GM19395 (cell line): Measurements from ENCODE around the gene ATM.
A peak's percentile ranks its signal among the peaks of the same experiment; 100 is the strongest.
"Not testable (repeated sequence)": the region's sequence is repeated elsewhere in the genome, so short reads cannot be mapped to it uniquely, and the experiment has no call there.

Experiments used
- ATAC-seq: cut with Tn5 transposase; IDR thresholded peaks from one replicate; pipeline ENCODE4 v1.9.1; 2021; ENCODE audit warnings: mild to moderate bottlenecking, moderate library complexity; ENCODE audit not compliant: unreplicated experiment

The ATM gene

DNA sequence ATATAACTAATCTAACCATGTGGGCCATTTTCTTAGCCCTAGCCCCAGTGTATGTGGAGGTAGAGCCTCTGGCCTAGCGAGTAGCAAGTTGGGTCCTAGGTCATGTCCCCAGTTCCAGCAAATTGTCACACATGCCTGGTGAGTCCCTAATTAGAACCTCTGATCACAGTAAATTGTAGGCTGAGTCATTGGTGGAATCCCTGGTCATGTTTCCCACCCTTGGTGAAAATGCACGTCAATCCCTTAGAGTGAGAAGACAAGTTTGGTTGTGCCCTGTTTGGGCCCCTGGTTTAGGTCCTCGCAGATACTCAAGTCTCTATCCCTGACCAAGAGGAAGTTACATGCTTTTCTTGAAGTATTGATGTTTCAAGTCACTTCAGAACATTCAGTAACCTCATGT is 46.7 kb downstream of the ATM start:
- ATAC-seq: no peak

DNA sequence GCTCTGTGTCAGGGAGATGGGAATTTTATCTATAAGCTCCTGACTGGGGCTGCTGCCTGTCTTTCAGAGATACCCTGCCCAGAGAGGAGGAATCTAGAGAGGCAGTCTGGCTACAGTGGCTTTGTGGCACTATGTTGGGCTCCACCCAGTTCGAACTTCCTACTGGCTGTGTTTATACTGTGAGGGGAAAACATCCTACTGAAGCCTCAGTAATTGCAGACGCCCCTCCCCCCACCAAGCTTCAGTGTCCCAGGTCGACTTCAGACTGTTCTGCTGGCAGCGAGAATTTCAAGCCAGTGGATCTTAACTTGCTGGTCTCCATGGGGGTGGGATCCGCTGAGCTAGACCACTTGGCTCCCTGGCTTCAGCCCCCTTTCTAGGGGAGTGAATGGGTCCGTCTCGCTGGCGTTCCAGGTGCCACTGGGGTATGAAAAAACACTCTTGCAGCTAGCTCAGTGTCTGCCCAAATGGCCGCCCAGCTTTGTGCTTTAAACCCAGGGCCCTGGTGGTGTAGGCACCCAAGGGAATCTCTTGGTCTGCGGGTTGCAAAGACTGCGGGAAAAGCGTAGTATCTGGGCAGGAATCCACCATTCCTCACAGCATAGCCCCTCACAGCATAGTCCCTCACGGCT is 54.2 kb downstream of the ATM start:
- not testable (repeated sequence) for ATAC-seq

DNA sequence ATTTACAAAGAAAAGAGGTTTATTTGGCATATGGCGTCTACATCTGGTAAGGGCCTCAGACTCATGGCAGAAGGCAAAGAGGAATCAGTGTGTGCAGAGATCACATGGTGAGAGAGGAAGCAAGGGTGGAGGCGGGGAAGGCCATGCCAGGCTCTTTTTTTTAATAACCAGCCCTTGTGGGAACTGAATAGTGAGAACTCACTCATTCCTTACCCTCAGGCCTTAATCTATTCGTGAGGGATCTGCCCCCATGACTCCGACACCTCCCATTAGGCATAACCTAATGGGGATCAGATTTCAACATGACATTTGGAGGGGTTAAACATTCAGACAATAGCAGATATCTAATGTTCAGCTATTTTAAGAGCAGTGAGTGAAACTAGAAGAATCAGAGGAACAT is 55.7 kb downstream of the ATM start:
- no peak for ATAC-seq

DNA sequence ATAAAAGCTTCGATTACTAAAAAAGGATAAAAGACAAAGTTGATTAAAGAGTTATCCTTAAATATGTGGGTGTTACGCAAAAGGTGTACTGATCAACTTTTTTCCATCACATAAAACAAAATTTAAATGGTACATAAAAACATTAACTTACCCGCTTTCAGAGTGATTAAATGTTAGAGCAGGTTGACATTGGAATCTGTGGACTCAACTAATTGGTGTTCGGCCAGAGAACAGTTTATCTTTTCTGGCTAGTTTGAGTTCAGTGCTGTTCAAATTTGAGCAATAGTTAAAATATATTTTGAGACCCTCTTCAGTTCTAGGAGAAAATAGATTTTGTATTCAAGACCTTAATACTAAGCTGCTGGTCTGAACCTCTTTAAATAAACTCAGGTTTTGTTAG is 56.1 kb downstream of the ATM start:
- ATAC-seq: no peak

DNA sequence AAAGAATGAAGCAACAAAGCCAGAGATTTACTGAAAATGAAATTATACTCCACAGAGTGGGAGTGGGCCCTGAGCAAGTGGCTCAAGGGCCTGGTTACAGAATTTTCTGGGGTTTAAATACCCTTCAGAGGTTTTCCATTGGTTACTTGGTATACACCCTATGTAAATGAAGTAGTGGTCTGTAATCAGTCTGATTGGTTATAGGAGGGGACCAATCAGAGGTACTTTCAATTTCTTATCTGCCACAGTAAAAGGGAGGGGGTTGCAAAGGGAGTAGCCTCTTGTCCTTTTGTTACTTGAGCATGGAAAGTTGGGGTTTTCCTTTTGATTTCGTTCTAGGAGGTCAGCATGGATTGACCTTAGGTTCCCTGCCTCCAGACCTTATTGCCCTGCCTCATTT is 63.5 kb downstream of the ATM start:
- ATAC-seq: no peak

DNA sequence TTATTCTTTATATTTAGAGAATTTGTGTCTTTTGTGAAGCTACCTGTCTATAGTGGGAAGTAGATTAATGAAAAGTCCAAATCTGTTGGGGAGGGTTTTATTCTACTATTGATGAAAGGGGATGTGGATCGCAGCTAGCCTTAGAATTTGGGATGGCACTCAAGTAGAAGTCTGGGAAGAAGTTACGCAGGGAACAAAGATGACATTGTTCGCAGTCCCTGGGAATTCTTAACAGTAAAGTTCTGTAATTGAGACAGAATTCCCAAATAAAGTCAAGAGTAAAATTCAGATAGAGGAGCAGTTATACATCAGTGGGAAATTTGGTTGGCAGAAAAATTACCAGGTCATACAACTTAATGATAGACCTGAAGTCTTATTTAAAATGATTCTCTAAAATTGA is 64.1 kb downstream of the ATM start:
- ATAC-seq: no peak

DNA sequence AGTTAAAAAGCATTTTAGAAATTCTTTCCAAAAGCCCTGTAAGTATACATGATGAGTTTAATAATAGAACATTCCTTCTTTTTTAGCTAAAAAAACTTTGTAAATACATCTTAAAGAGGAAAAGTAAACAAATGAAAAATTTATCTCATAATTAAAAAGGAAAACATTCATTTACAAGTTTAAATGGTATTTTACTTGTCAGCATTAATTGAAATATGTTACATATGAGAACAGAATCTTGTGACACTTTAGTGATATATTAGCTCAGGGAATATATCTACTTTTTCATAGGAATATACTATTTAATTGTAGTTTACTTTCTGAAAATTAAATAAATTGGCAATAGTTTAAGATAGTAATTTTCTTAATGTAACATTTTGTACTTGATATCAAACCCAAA is 66.2 kb downstream of the ATM start:
- not testable (repeated sequence) for ATAC-seq

DNA sequence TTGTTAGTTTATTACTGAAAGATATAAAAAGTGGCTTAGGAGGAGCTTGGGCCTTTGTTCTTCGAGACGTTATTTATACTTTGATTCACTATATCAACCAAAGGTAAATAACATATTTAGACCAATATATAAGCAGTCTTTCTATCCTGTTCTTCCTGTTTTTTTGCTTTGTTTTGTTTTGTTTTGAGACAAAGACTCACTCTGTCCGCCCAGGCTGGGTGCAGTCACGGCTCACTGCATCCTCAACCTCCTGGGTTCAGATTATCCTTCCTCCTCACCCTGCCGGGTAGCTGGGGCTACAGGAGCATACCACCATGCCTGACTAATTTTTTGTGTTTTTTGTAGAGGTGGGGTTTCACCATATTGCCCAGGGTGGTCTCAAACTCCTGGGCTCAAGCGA is 66.8 kb downstream of the ATM start:
- ATAC-seq: no peak

DNA sequence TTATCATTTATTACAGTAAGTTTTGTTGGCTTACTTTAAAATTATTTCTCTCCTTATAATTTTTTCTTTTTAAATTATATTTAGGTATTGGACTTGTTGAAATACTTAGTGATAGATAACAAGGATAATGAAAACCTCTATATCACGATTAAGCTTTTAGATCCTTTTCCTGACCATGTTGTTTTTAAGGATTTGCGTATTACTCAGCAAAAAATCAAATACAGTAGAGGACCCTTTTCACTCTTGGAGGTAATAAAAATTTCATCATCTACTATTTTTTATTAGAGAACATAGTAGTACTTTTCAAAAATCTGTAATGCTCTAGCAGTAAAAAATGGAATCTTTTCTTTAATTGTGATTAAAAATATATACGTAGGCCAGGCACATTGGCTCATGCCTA is 70.4 kb downstream of the ATM start:
- no peak for ATAC-seq

DNA sequence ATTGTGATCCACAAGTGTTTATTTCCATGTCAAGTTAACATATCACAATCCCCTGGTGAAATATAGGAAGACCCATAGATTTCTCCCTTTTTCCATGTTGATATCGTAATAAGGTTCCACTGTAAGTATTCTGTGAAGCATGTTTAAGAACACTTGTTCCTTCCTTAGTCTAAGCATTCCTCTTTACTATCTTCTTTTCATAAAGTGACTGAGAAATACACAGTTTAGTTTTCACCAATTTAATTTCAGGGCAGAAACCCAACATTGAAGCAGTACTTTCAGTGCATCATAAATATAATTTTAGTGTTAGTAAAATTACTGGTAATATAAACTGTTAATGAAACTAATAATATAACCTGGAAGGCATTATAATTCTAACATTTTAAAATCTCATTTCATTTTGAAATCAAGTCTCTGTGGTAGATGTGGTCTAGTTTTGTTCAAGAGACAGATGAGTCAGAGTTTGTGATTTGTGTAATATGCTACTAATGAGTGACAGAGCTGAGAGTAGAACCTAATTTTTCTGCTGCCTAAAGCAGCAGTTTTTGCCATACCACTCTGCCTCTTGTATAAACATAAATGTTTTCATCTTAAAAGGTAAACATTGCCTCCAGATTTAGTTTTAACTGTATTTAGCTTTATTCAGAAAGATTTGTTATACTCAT is 79.4 kb downstream of the ATM start:
- ATAC-seq: peak; percentile 91

DNA sequence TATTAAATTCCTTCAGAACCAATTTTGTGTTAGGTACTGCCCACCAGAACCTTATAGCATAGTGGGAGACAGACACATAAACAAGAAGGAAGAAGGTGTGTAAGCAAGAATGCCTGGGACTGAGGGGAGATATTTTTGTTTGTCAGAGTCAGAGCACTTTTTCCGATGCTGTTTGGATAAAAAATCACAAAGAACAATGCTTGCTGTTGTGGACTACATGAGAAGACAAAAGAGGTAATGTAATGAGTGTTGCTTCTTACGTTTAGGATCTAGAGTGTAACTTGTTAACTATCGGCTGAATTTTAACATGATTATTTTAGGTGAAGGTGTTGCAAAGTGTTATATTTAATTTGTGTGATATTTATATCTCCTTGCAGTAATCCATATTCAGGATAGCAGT is 84.9 kb downstream of the ATM start:
- no peak for ATAC-seq

DNA sequence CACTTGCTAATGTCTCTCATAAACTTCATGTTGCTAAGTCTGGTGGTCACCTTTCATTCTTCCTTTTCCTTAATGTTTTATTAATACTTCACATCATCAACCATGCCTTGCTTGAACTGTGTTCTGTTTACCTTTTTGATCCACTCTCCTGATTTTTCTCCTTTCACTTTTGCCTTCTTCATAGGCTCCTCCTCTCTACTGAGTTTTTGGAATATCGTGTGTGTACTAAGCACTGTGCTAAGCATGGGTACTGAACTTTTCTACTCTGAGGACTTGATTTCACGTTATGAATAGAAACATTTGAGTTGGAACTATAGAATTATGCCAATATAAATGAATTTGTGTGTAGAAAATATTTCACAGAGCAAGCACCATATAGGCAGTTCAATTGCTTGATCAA is 90.6 kb downstream of the ATM start:
- no peak for ATAC-seq

DNA sequence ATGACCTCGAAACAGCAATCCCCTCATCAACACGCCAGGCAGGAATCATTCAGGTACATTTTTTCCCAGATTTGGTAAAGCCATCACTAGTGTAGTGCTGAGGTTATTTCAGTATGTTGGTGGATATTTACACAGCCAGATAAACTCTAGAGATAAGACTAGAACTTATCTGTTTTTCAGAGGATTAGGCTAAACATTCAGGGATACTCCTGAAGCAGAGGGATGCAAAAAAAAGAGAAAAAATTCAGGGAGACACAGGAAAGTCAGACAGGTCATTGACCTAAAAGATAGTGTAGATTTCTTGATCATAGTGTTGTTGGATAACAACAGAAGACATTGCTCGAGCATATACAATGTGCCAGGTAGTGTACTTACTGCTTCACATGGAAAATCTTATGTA is 93.2 kb downstream of the ATM start:
- no peak for ATAC-seq

DNA sequence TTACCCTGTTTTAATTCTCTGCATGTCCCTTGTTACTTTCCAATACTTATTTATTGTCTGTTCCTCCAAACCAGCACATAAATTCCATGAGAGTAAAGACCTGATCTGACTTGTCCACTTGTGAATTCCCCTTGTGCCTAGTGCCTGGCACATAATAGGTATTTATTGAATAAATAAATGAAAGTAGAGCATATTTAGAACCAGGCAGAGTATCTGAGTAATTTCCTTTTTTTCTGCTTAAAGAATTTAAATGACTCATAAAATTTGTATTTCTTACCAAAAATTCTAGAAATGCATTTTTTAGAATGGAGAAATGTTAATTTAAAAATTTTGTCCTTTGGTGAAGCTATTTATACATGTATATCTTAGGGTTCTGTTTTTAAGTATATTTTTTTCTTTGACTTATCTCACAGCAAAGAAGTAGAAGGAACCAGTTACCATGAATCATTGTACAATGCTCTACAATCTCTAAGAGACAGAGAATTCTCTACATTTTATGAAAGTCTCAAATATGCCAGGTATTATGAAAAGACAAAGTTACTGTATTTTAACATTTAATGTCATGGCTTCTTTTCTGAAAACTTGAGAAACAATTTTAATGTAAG is 96.8 kb downstream of the ATM start:
- no peak for ATAC-seq

DNA sequence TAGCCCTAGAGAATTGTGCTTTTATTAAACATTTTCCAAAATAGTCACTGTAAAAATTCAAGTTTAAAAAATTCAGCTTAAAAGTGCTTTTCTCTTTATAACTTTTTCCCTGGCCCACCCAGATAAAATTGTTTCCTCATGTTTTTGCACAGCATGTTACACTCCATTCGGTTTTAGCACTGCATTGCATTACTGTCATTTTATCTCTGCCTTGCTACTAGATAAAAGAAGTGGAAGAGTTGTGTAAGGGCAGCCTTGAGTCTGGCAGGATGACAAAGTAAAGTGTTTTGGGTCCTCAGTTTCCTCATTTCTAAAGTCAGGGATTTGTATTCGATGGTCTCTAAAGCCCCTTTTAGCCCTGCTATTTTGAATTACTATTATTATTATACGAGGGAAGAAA is 99.8 kb downstream of the ATM start:
- no peak for ATAC-seq

DNA sequence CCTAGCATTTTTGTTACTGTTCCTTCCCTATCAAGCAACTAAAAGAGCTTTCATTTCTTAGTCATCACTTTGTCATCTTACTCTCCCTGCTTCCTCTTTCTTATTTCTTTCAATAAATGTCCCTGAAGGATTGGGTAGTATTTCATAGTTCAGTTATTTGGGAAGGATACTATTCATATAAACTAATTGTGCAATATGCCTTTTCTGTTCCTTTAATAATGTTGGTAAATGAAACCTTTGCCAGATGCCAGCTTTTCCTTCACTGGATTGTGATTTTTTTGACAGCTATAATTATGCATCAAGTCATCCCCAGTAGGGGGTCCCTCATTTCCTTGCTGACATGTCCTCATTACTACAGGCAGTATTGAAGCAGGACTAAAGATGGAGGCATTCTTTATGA is 101.7 kb downstream of the ATM start:
- ATAC-seq: no peak

DNA sequence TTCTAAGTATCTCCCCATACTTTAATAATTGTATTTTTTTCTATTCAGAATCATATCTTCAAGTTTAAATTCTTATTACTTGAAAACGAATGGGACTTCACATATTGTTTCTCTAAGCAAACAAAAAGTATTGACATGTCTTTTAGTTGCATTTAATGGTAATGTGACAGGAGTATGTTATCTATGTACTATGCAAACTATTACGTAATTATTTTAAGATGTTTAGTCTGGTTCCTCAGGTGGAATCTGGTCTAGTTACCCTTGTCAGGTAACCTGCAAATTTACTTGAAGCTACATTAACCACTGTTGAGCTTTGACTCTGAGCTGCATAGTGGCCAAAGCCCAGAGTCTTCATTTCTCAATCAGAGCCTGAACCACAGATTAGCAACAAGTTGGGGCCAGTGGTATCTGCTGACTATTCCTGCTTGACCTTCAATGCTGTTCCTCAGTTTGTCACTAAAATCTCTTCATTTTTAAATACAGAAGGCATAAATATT is 110.6 kb downstream of the ATM start:
- no peak for ATAC-seq

DNA sequence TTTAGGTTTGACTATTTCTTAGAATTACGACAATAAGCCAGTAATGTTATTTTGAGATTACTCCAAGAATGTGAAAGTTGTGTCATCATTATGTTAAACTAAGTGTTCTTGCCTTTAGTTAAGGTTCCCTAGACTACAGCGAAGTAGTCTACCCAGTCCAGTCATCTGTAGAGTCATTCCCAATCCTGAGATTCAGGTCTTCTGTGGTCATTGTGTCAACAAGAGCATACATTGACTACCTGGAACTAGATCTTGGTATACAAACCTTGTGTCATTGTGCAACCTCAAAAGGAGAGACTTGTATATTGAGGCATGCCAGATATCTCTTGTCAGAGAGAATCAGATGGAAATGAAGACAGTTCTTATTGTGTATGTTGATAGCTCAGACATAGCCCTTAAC is 115.9 kb downstream of the ATM start:
- ATAC-seq: no peak

DNA sequence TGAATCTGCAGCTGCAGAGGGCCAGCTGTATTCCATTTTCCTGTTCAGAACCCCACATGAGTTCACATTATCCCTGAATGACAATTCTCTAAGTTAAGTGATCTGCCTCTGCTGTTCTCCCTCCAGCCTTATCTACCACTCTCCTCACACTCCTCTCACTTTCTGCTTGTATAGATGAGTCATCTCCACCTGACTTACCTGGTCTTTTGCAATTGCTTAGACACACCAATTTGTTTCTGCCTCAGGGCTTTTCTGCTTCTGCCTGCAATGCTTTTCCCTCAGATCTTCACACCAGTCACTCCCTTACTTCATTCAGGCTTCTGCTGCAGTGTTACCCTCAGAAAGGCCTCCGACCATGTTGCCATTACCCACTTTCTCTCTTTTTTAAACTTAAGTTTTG is 118.1 kb downstream of the ATM start:
- ATAC-seq: no peak

DNA sequence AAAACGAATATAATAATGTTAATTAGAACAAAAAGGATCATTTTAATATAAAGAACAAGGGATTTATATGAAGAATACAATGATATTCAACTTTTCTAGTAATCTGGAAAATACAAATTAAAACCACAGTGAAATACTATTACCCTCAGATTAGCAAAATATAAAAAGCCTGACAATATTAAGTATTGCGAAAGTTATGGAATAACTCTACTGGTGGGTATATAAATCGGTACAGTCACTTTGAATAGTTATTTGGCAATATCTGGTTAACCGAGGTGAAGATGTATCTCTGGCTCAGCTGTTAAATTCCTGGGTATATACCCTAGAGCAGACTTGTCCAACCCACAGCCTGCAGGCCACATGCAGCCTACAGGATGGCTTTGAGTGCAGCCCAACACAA is 118.8 kb downstream of the ATM start:
- no peak for ATAC-seq

DNA sequence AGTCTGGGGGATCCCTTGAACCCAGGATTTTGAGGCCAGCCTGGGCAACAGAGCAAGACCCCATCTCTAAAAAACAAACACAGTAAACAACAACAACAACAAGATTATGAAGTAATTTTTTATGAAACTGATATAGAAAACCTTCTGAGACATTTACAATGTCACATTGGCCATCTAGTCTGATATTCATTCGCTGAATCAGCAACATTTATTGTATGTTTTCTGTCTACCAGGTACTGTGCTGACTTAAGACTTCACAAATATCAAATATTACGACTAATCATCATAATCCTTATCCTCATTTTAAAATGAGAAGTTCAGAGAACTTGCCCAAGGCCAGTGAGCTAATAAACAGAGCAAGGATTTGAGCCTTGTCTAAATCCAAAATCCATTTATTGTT is 120.8 kb downstream of the ATM start:
- no peak for ATAC-seq

DNA sequence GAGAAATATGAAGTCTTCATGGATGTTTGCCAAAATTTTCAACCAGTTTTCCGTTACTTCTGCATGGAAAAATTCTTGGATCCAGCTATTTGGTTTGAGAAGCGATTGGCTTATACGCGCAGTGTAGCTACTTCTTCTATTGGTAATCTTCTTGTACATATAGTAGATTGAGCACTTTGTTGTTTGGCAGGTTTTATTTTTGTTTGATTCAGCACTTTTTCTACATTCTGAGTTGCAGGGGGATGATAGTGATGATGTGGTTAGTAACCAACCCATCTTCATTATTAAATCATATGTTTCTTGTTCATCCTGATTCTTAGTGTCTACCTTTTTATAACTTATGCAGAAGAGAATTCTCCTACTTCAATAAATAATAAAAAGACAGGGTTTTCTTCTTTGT is 122.9 kb downstream of the ATM start:
- ATAC-seq: no peak

DNA sequence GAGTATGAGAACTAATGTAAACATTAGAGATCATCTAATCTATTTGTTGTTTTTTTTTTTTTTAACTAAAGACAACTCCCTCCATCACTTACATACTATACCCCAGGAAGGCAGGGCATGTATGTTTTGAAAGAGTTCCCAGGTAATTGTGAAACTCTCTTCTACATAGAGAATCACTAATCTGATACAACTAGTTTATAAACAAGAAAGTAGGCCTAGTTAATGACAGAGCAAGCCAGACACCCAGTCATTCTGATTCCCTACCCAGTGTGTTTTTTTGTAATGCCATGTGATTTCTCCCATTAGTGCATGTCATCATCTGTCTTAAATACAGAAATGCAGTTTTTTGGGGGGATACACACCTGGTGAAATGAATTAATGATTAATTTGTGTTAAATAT is 123.6 kb downstream of the ATM start:
- no peak for ATAC-seq
